GM18502 (cell line): ENCODE measurements around the gene FTO.
A peak's percentile ranks its signal among the peaks of the same experiment; 100 is the strongest.

Experiments
- ATAC-seq: cut with Tn5 transposase; IDR thresholded peaks from one replicate; pipeline ENCODE4 v1.9.1; 2021; ENCODE audit warnings: mild to moderate bottlenecking; ENCODE audit not compliant: unreplicated experiment, poor library complexity

FTO gene

GRCh38 chr16:53915452-53916160, 211.7 kb downstream of the FTO start:
- ATAC-seq: no peak

- no peak for ATAC-seq
Observed at GRCh38 chr16:53920988-53921387, 217.0 kb downstream of the FTO start.

- no peak for ATAC-seq
Observed at GRCh38 chr16:53922067-53922806, 218.3 kb downstream of the FTO start.

- no peak for ATAC-seq
Observed at GRCh38 chr16:53922807-53923571, 219.0 kb downstream of the FTO start.

- ATAC-seq: no peak
Observed at GRCh38 chr16:53924331-53925106, 220.6 kb downstream of the FTO start.

- ATAC-seq: no peak
Observed at GRCh38 chr16:53925107-53925410, 221.1 kb downstream of the FTO start.

GRCh38 chr16:53925526-53925925, 221.6 kb downstream of the FTO start:
- ATAC-seq: no peak

GRCh38 chr16:53926209-53926608, 222.3 kb downstream of the FTO start:
- ATAC-seq: no peak

GRCh38 chr16:53932975-53933374, 229.0 kb downstream of the FTO start:
- ATAC-seq: no peak

- ATAC-seq: no peak
Observed at GRCh38 chr16:53933407-53933806, 229.5 kb downstream of the FTO start.

- no peak for ATAC-seq
Observed at GRCh38 chr16:53936052-53936451, 232.1 kb downstream of the FTO start.

GRCh38 chr16:53936529-53936928, 232.6 kb downstream of the FTO start:
- no peak for ATAC-seq

GRCh38 chr16:53937161-53937880, 233.4 kb downstream of the FTO start:
- no peak for ATAC-seq

- ATAC-seq: no peak
Observed at GRCh38 chr16:53944025-53944424, 240.1 kb downstream of the FTO start.

- ATAC-seq: peak; percentile 59
Observed at GRCh38 chr16:53945996-53946395, 242.0 kb downstream of the FTO start.

GRCh38 chr16:53946746-53947386, 242.9 kb downstream of the FTO start:
- no peak for ATAC-seq

GRCh38 chr16:53947642-53948041, 243.7 kb downstream of the FTO start:
- no peak for ATAC-seq

- no peak for ATAC-seq
Observed at GRCh38 chr16:53948326-53948725, 244.4 kb downstream of the FTO start.

GRCh38 chr16:53948734-53949430, 244.9 kb downstream of the FTO start:
- no peak for ATAC-seq
